K562 (cell line): Measurements from ENCODE around the gene SCN7A. TPM values are rescaled to one million over a fixed set of nuclear protein-coding genes. Genes with fewer than 3 reads are reported as not detected.

Experiments used
- AFF4 ChIP-seq: sonication (generic); formaldehyde crosslinking; IDR thresholded peaks from 2 replicates; pipeline ENCODE4 v1.8.0; 2023; ENCODE audit warnings: mild to moderate bottlenecking, missing genetic modification reagents
- CBX3 ChIP-seq, 2 experiments: IDR thresholded peaks; 1 replicate in 1 of 2; 2 replicates in 1 of 2; pipeline ENCODE4 v1.6.1; 2012; ENCODE audit warnings: inconsistent platforms in 2 of 2, low read length in 2 of 2, borderline replicate concordance in 1 of 2, control low read depth in 1 of 2
- FOXJ2 ChIP-seq: fragments of 200-800 bp; sonication (Bioruptor generic); IDR thresholded peaks from 2 replicates; pipeline ENCODE4 v1.6.1; 2016; ENCODE audit warnings: missing genetic modification characterization, missing compliant biosample characterization
- HOXB6 ChIP-seq: fragments of 250-450 bp; sonication (Bioruptor Pico); IDR thresholded peaks from 2 replicates; pipeline ENCODE4 v1.5.1; 2022; ENCODE audit warnings: mild to moderate bottlenecking, borderline replicate concordance
- KDM1A ChIP-seq, 2 experiments: fragments of 450-650 bp; IDR thresholded peaks; 2 replicates each; pipeline ENCODE4 v1.6.1; 2016; ENCODE audit warnings: mild to moderate bottlenecking in 2 of 2
- NFATC3 ChIP-seq: fragments of 450-650 bp; IDR thresholded peaks from 2 replicates; pipeline ENCODE4 v1.6.1; 2017; ENCODE audit warnings: mild to moderate bottlenecking
- PCBP1 ChIP-seq: fragments of 200-400 bp; formaldehyde crosslinking; IDR thresholded peaks from 2 replicates; pipeline ENCODE4 v1.6.1; 2018; ENCODE audit warnings: mild to moderate bottlenecking, low read depth, low read length; ENCODE audit not compliant: poor library complexity, severe bottlenecking
- POLR2B ChIP-seq: fragments of 450-650 bp; IDR thresholded peaks from 2 replicates; pipeline ENCODE4 v1.6.1; 2018; ENCODE audit warnings: low read depth; ENCODE audit not compliant: partially characterized antibody
- TEAD2 ChIP-seq: fragments of 450-650 bp; IDR thresholded peaks from 2 replicates; pipeline ENCODE4 v1.6.1; 2016; ENCODE audit warnings: missing genetic modification characterization, control low read depth, missing compliant biosample characterization
- ZNF347 ChIP-seq: fragments of 450-650 bp; formaldehyde crosslinking; IDR thresholded peaks from 2 replicates; pipeline ENCODE4 v1.4.0; 2020; ENCODE audit warnings: low read depth, mild to moderate bottlenecking, moderate library complexity
- ZNF77 ChIP-seq: fragments of 250-450 bp; sonication (Bioruptor Pico); IDR thresholded peaks from 2 replicates; pipeline ENCODE4 v1.5.0; 2020
- polyA plus RNA-seq, 8 experiments: library from polyadenylated mRNA; depleted of rRNA in 4 of 8; stranded (reverse) in 5 of 8; unstranded in 3 of 8; fragments of >200 nt; fragmentation: Nextera tagmentation in 2 of 8; fragmentation: Illumina TruSeq in 1 of 8; extraction: Ambion mirVana in 2 of 8; extraction: Trizol in 1 of 8; gene quantifications; 2 replicates each; pipeline versions ENCODE4 v1.2.1 to v1.2.3, GENCODE V29; 2011 to 2014; ENCODE audit warnings: inconsistent platforms in 1 of 8, missing spikeins in 1 of 8
- total RNA-seq, 7 experiments: library from RNA; depleted of rRNA in 6 of 7; stranded (reverse); fragments of >200 nt in 6 of 7; fragmentation: Illumina TruSeq in 2 of 7; extraction: Trizol in 2 of 7; gene quantifications; 2 replicates each; pipeline versions ENCODE4 v1.2.1 to v1.2.3, GENCODE V29; 2011 to 2021; ENCODE audit warnings: low replicate concordance in 1 of 7

Gene SCN7A
- total and polyA plus RNA-seq, 9 of the 15 experiments (the other 6 are each of a cell fraction or from before 2014, with no cell fraction given): under 0.01 to 0.05 (median 0.03) TPM; not detected in 3

- no peak for TF ChIP-seq PCBP1
- no peak for TF ChIP-seq ZNF347
- TF ChIP-seq NFATC3: no peak
- no peak for TF ChIP-seq CBX3 (IDR thresholded peaks at IDR 0.05; ENCODE audit: borderline replicate concordance in 1 of 2, low read length in 2 of 2)
- TF ChIP-seq KDM1A (IDR thresholded peaks at IDR 0.05): no peak; a peak in 2 of 4 replicates
- no peak for TF ChIP-seq ZNF77
- no peak for TF ChIP-seq FOXJ2 (tag)
- no peak for TF ChIP-seq AFF4
- no peak for TF ChIP-seq HOXB6 (CRISPR knock-in tag)
- no peak for TF ChIP-seq POLR2B
- no peak for TF ChIP-seq TEAD2 (tag)
Observed at GRCh38 chr2:166364476-166365161, 129.4 kb downstream of the SCN7A start (continued).
